ENCODE results near the gene THOC6. TPM values are rescaled to one million over a fixed set of nuclear protein-coding genes. Genes with fewer than 3 reads are reported as not detected.

The THOC6 gene
- total RNA-seq, 2 donors from 2014 or later: 19.0 to 24.7 TPM

GRCh38 chr16:3038896-3039295 is 15.1 kb downstream of the THOC6 start:
- H3K9me3 ChIP-seq: no peaks in the 10 kb centered on the region
- no peaks in the 10 kb centered on the region for H3K36me3 ChIP-seq
- peaks cover 0 to 6% of the 10 kb centered on the region in 2 donors for H3K4me1 ChIP-seq (ENCODE audit: control insufficient read depth in 1 of 2, low read depth in 2 of 2)
- H3K4me3 ChIP-seq: no peak overlapping the region
- peaks cover 8% of the 10 kb centered on the region for H3K27me3 ChIP-seq (replicated peaks; ENCODE audit: insufficient read depth)
- DNase-seq (ENCODE audit: low spot score) (no peak), ATAC-seq (ENCODE audit: insufficient number of reproducible peaks, low FRiP score, low read depth) (no peak)
- H3K27ac ChIP-seq: no peak overlapping the region
- TF ChIP-seq CTCF (IDR thresholded peaks at IDR 0.05): no peak

- no peak for DNase-seq (ENCODE audit: low spot score)
- Histone ChIP-seq H3K36me3 (no peaks in the 10 kb centered on the region), H3K4me3 (no peak overlapping the region), H3K9me3 (no peaks in the 10 kb centered on the region), H3K27me3 (replicated peaks; ENCODE audit: insufficient read depth) (peaks cover 23% of the 10 kb centered on the region), H3K4me1 (ENCODE audit: control insufficient read depth in 1 of 2, low read depth in 2 of 2) (peaks cover 15 to 17% of the 10 kb centered on the region in 2 donors), H3K27ac (no peak overlapping the region)
- no peak for ATAC-seq (ENCODE audit: insufficient number of reproducible peaks, low FRiP score, low read depth)
- no peak for TF ChIP-seq CTCF (IDR thresholded peaks at IDR 0.05)
Measured at GRCh38 chr16:3042376-3042775, 18.5 kb downstream of the THOC6 start.

- Histone ChIP-seq H3K4me1 (ENCODE audit: control insufficient read depth in 1 of 2, low read depth in 2 of 2) (peaks cover 15 to 17% of the 10 kb centered on the region in 2 donors), H3K27me3 (replicated peaks; ENCODE audit: insufficient read depth) (peaks cover 23% of the 10 kb centered on the region), H3K27ac (no peak overlapping the region), H3K9me3 (no peaks in the 10 kb centered on the region), H3K4me3 (no peak overlapping the region), H3K36me3 (no peaks in the 10 kb centered on the region)
- DNase-seq (ENCODE audit: low spot score) (no peak), ATAC-seq (ENCODE audit: insufficient number of reproducible peaks, low FRiP score, low read depth) (no peak)
- no peak for TF ChIP-seq CTCF (IDR thresholded peaks at IDR 0.05)
Measured at GRCh38 chr16:3044708-3045107, 20.9 kb downstream of the THOC6 start.

- DNase-seq (ENCODE audit: low spot score) (no peak), ATAC-seq (ENCODE audit: insufficient number of reproducible peaks, low FRiP score, low read depth) (no peak)
- no peak for TF ChIP-seq CTCF (IDR thresholded peaks at IDR 0.05)
- no peaks in the 10 kb centered on the region for H3K9me3 ChIP-seq
- H3K4me1 ChIP-seq (ENCODE audit: control insufficient read depth in 1 of 2, low read depth in 2 of 2): peaks cover 15 to 17% of the 10 kb centered on the region in 2 donors
- peaks cover 23% of the 10 kb centered on the region for H3K27me3 ChIP-seq (replicated peaks; ENCODE audit: insufficient read depth)
- H3K4me3 ChIP-seq: peak within 1 kb of the TSS; percentile 76
- H3K36me3 ChIP-seq: no peaks in the 10 kb centered on the region
- H3K27ac ChIP-seq: no peak within 1 kb of the TSS
Measured at GRCh38 chr16:3045758-3046640, 22.2 kb downstream of the THOC6 start, which contains the start of gene MMP25. MMP25 (plus strand) TSS chr16:3046561; CDS start chr16:3046918, 357 bp downstream.

- peaks cover 23% of the 10 kb centered on the region for H3K27me3 ChIP-seq (replicated peaks; ENCODE audit: insufficient read depth)
- H3K27ac ChIP-seq: no peak overlapping the region
- TF ChIP-seq CTCF (IDR thresholded peaks at IDR 0.05): no peak
- H3K9me3 ChIP-seq: no peaks in the 10 kb centered on the region
- DNase-seq (ENCODE audit: low spot score): no peak
- H3K36me3 ChIP-seq: no peaks in the 10 kb centered on the region
- H3K4me3 ChIP-seq: peak overlapping the region; percentile 76
- H3K4me1 ChIP-seq (ENCODE audit: control insufficient read depth in 1 of 2, low read depth in 2 of 2): peaks cover 15 to 17% of the 10 kb centered on the region in 2 donors
- ATAC-seq (ENCODE audit: insufficient number of reproducible peaks, low FRiP score, low read depth): no peak
Measured at GRCh38 chr16:3046641-3047386, 23.0 kb downstream of the THOC6 start.

Measured in thoracic aorta (tissue), 2 donors.